Measurements from ENCODE around the gene TPM1.

DNA sequence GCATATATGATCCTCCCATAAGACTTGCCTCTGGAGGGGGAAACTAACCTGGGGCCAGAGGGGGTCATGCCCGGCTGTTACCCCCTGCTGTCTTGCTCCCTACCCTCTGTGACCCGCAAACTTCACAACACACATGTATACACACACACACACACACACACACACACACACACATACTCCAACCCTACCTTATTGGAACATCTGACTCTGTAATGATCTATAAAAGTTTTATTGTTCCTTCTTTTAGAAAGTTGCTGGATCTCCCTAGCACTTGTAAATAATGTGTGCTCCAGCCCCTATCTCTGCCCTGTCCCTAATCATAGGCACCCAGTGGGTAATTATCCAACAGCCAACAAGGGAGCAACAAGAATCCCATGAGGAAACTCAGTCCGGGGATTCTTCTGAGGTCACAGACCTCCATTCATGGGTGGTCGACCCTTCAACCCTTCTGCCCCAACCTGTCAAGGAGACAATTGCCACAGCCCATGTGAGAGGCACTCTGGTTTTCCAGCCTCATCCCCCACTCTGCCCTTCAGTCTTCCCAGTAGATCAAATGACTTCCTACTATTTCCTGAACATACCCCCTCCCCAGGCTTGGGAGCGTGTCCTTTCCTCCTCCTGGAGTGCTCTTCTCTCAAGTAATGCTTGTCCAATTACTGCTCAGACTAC, 14.0 kb upstream of the TPM1 start:
- TF ChIP-seq EZH2 (IDR thresholded peaks at IDR 0.05; ENCODE audit: borderline replicate concordance) = no peak
- TF ChIP-seq, protein P1, sequence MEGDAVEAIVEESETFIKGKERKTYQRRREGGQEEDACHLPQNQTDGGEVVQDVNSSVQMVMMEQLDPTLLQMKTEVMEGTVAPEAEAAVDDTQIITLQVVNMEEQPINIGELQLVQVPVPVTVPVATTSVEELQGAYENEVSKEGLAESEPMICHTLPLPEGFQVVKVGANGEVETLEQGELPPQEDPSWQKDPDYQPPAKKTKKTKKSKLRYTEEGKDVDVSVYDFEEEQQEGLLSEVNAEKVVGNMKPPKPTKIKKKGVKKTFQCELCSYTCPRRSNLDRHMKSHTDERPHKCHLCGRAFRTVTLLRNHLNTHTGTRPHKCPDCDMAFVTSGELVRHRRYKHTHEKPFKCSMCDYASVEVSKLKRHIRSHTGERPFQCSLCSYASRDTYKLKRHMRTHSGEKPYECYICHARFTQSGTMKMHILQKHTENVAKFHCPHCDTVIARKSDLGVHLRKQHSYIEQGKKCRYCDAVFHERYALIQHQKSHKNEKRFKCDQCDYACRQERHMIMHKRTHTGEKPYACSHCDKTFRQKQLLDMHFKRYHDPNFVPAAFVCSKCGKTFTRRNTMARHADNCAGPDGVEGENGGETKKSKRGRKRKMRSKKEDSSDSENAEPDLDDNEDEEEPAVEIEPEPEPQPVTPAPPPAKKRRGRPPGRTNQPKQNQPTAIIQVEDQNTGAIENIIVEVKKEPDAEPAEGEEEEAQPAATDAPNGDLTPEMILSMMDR (IDR thresholded peaks at IDR 0.05; ENCODE audit: poor library complexity) = no peak
